Activated CD4-positive, CD25-positive, alpha-beta regulatory T cell (primary cell): ENCODE measurements around the gene DMD.

Experiments
- DNase-seq, 4 experiments: peaks; one replicate each; lab custom pipeline; 2025; lab: John Stamatoyannopoulos, UW

DMD gene

DNA sequence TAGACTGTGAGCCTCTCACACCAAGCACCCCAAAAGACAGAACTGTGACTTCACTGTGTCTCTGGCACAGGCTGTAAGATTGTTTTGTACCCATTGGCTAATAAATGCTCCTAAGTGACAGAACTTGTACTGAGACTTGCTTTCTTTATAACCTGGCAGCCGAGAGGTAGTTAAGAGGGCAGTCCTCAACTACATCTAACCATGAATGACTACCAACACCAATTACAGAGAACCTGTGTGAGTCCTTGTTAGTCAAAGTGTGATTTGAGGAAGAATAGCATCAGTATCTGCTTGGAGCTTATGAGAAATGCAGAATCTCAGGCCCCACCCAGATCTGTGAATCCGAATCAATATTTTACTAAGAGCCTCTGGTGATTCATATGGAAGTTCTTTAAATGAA lies 1985.5 kb downstream of the DMD start:
- no peak for DNase-seq

DNA sequence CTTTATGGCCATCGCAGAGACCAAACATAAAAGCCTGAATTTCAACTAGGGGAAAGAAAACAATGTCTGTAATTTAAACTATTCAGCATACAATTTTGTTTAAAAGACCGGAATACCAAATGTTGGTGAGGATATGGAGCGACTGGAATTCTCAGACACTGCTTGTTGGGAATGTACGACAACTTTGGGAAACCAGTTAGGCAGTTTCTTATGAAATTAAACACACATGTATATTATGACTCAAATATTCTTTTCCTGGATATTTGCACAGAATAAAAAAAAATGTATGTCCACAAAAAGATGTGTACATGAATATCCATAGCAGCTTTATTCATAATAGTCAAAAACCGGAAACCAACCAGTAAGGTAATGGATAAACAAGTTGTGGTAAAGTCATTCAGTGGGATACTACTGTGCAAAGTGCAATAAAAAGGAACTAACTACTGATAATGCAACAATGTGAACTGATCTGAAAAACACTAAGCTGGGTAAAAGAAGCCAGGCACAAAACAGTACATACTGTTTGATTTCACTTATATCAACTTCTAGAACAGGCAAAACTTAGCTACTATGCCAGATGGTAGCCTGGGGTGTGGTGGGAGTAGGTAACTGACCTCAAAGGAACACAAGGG lies 1986.9 kb downstream of the DMD start:
- DNase-seq: no peak

DNA sequence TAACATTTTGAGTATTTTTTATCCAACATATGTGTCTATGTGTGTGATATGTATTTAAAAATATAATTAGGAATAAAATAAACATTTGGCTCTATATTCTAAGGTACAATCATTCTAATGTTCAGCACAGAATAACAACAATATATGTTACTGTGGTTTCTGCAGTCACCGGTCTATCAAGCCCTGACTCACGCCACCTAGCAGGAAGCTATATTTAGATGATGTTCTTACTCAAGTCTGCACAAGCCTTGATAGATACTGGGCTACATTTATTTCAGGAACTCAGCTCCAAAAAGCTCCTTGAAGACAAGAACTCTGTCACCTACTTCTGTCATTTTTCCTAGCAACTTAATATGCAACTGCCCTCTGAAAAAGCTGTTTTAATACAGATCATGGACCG lies 1987.5 kb downstream of the DMD start:
- DNase-seq: no peak

DNA sequence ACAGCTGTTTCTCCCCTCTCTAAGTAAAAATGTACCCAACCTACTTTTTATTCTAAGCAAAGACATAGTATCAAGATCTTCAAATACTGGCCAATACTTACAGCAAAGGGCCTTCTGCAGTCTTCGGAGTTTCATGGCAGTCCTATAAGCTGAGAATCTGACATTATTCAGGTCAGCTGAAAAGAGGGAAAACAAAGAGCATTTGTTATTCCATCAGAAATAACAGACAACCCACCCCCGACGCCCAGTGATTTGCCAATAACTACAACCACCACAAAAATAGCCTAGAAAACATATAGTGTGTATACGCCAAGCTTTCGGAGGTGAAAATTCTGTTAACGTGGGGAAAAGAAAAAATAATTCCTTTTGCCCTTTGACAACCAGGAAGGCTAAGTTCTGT lies 1988.4 kb downstream of the DMD start:
- DNase-seq: no peak

DNA sequence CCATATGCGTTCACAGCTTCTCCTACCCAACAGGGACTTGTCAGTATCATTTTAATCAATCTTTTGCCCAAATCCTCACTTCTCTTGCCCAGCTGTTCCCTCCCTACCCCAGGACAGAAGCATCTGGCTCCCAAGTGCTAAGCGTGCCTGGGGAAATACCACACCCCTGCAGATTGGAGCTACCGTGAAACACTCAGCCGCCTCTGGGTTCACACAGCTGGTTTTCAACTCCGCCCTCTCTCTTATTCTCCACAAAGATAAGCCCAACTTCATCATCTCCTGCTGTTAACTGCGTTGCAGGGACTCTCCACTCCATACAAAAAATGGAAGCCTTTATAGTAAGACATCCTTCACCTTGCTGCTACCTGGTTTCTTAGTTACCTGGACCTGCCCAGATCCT lies 1992.2 kb downstream of the DMD start:
- DNase-seq: no peak

DNA sequence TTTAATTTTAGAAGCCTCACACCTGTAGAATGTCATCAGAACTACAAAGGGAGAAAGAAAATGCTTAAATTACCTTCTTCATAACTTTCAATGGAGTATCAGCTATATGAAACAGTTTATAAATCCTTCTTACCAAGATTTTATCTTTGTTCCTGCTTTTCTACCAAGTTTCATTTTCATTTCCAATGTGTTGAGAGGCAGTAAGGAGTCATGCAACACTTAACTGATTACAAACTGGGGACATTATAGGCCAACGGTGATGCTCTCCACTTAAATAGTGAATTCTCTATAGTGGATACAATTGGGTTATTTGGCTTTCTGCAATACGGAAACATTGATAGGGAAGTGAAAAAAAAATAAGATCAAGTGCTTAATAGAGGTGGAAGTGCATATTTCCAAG lies 1994.3 kb downstream of the DMD start:
- DNase-seq: no peak

DNA sequence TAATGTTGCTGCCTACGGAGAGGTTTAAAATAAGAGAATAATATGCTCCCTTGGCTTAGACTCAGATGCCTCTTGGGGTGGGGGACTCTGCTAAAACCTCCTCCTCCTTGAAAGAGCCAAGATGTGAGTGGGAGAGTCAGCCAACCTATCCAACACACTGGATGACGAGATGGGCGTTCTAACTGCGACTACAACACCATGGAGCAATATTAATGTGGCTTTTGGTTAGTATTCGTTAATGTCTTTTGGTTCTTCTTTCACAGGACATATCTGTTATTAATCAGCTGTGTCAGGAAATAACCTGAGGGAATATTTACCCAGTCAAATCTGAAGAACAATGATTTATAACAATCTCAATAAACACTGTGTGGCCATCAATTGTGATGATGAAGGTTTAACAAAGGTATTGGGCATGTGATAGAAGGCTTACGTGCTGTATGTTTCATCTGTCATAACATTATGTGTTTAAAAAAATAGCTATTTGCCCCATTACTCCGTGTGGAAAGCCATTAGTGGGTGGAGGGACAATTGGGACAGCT lies 1996.0 kb downstream of the DMD start:
- DNase-seq: no peak

DNA sequence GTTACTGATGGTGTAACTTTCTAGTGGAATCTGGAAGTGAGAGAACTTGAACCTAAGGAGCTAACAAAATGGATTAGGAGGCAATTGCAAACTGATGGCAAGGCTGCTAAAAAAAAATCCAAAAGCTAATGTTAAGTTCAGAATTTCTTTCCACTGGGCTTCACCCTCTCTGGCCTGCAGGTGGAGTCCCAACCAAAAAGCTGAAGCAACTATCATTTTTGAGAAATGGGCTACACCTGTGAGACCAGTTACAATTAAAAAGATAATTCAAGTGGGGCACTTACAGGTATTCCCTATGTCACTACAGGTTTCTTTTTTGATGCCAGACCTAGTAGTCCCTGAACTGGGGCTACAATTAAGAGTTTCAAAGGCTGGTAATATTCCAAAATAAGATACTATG lies 1997.4 kb downstream of the DMD start:
- DNase-seq: no peak

DNA sequence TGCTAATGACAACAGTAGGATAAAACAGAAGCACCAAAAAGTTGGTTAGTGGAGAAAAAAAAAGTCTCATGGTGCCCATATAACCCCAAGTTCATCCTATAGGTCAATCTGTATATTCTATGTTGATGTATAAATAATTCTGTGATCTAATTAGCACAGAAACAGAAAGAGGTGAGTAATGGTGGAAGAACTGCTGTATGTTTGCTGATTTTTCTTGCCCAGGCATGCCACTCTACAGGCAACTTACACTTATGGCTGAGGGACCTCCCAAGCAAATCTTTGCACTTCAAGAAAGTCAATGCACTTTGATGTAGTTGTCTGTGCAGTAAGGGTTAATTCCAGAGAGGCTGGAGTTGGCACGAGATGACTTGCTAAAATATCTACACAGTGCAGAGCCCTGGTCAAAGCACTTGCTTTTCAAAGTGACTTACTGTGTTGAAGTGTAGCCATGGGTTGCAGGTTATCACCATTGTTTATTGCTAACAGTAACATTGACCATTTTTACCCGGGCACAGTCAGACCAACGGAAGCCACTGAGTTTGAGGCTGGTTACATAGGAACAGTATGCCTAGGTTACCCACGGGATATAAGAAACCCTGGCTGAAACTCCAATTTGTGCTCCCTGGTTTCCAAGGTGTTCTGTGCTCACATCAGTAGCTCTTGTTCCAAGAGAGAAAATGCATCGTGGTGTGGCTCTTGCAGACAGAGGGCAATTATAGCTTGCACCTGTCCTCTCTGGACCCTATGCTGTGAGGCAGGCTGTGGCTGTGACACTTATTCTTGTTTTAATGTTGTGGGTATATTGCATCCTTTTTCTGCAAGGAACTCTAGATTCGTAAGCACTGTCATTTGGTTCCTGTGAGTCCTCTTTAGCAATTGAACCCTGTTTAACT lies 1998.2 kb downstream of the DMD start:
- no peak for DNase-seq

DNA sequence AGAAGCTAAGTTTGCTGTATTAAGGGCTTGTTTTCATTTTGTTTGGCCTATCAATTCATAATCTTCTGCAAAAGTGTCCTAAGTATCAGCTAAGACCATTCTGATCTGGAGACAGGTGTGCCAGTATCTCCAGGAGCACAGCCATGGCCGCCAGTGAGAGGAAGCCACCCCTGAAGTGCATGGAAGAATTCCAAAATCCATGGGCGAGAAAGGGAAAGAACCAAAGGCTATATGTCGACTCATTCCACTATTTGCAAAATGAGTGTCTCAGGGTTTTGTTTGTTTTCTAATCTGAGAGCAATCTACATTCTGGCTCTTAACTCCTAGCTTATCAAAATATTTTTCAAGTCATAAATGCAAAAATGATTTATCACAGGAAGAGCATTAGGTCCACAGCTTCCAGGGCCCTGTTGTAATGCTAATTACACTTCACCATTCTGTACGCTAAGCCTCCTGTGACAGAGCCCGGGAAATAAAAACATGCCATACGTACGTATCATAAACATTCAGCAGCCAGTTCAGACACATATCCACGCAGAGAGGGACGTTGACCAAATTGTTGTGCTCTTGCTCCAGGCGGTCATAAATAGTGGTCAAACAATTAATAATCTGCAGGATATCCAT lies 2002.2 kb downstream of the DMD start:
- DNase-seq: no peak

DNA sequence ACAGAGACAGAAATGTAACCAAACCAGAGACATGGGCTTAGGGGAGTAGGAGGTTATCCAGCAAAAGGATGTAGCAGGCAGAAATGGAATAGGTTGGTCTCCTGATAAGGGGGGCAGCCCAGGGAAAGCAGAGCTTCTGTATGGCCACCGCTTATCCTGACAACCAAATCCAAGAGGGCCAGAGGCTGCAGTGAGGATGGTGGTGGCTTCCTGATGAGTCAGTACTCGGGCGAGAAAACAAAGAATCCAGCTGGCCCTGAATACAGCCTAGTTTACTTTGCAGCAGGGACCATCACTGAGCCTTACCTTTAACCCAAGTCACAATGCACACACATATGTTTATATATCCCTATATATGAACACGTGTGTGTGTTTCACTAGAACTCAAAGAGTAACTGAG lies 2009.8 kb downstream of the DMD start:
- DNase-seq: no peak

DNA sequence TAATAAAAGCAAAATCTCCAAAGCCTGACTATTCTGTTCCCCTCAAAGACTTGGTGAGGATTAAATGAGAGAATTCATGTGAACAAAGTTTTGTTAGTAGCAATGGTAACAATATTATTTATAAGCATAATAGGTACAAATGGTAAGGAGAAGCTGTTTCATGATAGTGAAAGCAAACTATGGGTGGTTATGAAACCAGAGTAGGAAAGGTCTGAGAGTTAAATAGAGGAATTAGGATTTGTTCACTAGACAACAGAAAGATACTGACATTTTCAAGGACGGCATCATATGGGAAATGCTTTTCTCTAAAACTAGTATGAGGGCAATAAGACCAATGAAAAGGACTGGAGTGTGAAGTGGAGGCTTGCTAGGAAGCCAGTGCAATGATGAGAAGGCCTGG lies 2010.9 kb downstream of the DMD start:
- DNase-seq: no peak

GRCh38 chrX:31199840-31200114 lies 2011.6 kb downstream of the DMD start:
- no peak for DNase-seq

- DNase-seq: no peak
These were observed 2012.1 kb downstream of the DMD start for GRCh38 chrX:31199056-31199839.

- DNase-seq: no peak
These were observed 2021.0 kb downstream of the DMD start for GRCh38 chrX:31190221-31190975.

DNA sequence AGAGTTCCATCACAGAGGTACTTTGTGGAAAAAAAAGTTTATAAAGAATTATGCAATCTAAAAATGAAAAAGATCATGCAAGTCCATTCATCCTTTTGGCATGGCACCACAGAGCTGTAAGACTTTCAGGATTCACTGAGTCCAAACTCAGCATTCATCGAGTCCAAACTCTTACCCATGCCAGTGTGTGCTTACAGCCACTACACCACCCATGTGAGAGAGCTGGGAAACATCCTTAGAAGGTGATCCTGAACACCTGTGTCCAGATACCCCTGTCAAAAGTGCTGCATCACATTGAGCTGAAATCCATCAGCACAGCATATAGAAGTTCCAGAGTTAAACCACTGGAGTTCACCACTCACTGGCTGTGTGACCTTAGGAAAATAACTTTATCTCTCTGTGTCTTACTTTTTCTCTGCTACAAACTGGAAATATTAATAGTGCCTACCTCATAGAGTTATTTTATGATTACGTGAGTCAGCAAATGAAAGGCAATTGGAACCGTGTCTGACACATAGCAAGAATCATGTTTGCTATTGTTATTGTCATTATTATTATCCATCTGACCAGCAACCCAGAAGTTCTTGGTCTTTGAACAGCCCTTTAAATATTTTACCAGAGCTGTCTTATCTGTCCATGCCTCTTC lies 2024.5 kb downstream of the DMD start:
- DNase-seq: no peak

GRCh38 chrX:31185884-31186283 lies 2025.5 kb downstream of the DMD start:
- DNase-seq: no peak

GRCh38 chrX:31181377-31182000 lies 2029.9 kb downstream of the DMD start:
- no peak for DNase-seq

- DNase-seq: no peak
These were observed 2032.1 kb downstream of the DMD start for GRCh38 chrX:31179203-31179602.

GRCh38 chrX:31178769-31179125 lies 2032.6 kb downstream of the DMD start:
- no peak for DNase-seq
